HG02759 (cell line): ENCODE results near the gene SSU72.
"Not testable (repeated sequence)": the region's sequence is repeated elsewhere in the genome, so short reads cannot be mapped to it uniquely, and the experiment has no call there.

ENCODE experiments used
- ATAC-seq: cut with Tn5 transposase; IDR thresholded peaks from one replicate; pipeline ENCODE4 v1.9.1; 2021; ENCODE audit warnings: mild to moderate bottlenecking, moderate library complexity; ENCODE audit not compliant: unreplicated experiment

Gene SSU72

DNA sequence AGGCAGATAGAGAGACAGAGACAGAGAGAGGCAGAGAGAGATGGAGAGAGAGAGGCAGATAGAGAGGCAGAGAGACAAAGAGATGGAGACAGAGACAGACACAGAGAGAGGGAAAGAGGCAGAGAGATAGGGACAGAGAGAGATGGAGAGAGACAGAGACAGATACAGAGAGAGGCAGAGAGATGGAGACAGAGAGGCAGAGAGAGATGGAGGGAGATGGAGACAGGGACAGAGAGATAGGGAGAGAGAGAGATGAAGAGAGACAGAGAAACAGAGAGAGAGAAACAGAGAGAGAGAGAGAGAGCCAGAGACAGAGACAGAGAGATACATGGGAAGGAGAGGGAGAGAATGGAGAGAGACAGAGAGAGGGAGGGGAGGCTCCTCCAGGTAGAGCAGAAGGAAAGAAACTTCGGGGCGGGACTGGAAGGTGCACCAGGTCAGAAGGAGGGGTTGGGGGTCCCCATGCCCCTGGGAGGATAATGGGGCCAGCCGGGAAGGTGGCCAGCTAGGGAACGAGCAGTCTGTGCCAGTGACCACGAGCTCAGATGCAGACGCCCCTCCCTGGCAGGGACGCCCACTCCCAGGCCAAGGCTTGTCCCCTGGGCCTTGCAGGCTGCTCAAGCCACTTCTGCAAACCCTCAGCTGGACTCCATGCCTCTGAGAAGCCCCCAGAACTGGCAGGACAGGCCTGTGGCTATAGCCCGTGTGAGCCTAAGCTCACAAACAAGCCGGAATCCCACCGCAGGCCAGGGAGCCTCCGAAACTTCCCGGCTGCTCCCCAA is 22.0 kb upstream of the SSU72 start:
- ATAC-seq: no peak

DNA sequence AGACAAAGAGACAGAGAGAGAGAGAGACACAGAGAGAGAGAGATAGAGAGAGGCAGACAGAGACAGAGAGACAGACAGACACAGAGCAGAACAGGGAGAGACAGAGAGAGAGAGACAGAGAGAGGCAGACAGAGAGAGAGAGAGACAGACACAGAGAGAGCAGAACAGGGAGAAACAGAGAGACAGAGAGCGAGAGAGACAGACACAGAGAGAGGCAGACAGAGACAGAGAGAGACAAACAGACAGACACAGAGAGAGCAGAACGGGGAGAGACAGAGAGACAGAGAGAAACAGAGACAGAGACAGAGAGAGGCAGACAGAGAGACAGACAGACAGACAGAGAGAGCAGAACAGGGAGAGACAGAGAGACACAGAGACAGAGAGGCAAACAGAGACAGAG is 20.7 kb upstream of the SSU72 start:
- ATAC-seq: not testable (repeated sequence)

DNA sequence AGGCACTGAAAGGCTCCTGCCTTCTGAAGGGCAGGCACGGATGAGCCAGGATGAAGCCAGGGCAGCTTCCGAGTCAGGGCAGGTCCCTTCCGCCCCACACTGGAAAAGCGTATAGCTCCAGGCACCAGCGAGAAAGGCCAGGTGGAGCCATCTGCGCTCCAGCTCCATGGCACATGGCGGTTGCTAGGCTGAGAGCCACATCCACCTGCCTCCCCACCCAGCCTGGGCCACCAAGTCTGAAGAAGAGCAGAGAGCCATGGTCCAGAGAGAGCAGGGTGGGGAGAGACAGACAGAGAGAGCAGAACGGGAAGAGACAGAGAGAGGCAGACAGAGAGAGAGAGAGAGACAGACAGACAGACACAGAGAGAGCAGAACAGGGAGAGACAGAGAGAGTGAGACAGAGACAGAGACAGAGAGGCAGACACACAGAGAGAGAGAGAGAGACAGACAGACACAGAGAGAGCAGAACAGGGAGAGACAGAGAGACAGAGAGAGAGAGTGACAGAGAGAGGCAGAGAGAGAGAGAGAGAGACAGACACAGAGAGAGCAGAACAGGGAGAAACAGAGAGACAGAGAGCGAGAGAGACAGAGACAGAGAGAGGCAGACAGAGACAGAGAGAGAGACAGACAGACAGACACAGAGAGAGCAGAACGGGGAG is 20.1 kb upstream of the SSU72 start:
- no peak for ATAC-seq

DNA sequence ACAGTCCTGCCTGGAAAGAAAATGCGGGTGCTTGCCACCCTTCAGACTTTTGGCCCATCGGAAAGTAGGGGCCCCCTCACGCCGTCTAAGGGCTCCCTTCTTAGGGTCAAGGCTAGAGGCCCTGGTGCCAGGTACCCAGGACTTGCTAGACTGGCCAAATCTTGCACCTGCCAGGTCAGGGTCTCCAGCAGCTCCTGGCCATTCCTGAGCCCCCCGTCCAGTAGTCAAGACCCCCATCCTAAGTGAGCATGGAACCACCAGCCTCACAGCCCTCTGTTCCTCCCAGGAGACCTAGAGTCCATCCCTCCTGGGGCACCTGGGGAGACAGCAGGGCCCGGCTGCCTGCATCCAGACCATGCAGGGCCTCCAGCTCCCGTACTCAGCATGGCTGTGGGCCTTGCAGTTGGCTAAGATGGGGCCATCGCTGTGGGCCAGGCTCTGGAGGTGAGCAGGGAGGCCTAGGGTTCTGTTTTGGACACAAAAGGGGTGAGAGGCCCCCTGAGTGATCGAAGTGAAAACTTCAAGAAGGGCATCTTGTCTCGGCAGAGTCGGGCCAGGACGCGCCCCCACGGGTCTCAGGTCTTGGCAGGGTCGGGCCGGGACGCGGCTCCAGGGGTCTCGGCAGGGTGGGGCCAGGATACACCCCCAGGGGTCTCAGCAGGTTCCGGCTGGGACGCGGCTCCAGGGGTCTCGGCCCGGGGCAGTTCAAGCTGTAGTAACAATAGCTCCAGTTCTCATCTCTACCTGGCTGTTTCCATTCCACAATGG is 19.4 kb upstream of the SSU72 start:
- ATAC-seq: no peak

DNA sequence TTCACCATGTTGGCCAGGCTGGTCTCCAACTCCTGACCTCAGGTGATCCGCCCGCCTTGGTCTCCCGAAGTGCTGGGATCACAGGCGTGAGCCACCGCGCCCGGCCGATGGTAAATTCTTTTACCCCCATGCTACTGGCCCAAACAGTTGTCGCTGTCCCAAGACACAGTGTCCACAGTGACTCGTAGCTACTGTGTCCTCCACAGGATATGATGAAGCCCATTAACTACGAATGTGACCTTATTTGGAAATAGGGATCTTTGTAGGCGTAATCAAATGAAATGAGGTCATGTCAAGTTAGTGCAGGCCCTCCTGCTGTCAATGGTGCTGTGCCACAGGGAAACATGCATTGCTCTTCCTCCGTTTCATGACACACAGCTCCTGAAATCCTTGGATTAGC is 16.8 kb upstream of the SSU72 start:
- no peak for ATAC-seq

DNA sequence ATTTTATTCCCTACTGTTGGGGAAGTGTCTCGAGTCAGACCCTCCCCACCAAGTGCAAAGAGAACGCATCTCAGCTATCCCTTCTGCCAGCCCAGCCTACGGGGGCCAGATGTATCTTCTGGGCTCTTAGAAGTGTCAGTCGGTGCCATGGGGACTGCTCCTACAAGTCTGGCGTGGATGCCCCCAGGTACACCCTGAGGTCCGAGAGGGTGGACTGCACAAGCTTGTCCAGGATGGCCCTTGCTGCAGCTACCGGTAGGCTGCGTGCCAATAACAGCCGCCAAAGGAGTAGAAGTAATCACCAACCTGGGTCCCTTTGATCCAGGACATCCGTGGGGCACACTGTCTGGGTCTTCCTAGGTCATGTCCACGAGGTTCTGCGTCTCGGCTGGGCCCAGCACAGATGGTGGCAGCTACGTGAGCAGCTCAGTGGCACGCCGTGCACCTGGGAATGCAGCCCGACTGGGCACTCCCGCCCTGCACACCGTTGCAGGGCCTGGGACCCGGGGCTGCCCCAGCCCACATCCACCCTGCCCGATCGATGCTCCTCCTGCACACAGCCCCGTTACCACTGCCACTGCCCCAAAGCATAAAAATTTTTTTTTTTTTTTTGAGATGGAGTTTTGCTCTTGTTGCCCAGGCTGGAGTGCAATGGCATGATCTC is 8.8 kb upstream of the SSU72 start:
- ATAC-seq: no peak

DNA sequence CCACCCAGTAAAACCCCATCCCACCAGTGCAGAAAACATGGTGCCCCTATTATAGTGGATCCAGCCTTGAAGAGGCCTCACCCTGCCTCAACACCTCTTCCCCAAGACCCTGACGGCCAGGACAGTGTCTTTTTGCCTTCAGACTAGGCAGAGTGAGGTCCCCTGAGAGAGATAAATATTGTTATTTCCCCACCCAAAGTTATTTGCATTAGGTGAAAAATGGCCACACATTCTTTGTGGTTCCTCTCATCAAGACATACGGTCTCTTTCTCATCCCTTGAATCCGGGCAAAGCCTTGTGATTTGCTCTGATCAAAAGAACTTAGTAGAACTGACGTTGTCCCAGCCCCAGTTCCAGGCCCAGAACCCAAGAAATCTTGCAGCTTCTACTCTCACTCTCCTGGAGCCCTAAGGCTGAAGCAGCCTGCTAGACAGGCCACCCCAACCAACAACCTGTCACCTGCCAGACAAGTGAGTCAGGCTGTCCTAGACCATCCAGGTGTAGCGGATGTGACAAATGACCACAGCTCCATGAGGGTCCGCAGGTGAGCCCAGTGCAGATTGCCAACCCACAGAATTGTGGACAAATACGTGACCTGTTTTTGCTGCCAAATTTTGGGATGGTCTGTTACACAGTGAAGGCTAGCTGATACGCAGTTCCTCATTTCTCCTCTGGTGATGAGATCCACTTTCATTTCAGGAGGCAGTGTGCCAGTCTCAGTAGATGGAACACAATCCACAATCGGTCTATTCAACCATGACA is 8.1 kb upstream of the SSU72 start:
- ATAC-seq: no peak

DNA sequence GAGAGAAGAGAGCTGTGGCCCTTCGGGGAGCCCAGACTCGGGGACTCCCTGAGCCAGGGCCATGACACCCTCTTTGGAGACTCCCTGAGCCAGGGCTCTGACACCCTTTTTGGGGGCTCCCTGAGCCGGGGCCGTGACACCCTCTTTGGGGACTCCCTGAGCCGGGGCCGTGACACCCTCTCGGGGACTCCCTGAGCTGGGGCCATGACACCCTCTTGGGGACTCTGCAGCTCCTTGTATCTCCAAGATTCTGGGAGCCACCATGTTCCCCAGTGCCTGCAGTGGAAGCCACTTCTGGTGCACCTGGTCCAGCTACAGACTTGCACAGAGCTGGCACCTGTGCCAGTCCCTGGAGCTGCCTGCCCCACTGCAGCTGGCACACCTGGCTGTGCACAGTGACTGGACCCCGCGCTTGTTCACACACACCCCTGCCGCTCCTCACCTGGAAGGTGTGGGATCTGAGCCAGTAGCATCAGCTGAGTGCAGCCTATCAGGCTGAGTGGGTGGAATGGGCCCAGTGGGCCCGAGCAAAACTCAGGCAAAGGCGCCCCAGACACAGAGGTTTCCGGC is 3.8 kb upstream of the SSU72 start:
- no peak for ATAC-seq

DNA sequence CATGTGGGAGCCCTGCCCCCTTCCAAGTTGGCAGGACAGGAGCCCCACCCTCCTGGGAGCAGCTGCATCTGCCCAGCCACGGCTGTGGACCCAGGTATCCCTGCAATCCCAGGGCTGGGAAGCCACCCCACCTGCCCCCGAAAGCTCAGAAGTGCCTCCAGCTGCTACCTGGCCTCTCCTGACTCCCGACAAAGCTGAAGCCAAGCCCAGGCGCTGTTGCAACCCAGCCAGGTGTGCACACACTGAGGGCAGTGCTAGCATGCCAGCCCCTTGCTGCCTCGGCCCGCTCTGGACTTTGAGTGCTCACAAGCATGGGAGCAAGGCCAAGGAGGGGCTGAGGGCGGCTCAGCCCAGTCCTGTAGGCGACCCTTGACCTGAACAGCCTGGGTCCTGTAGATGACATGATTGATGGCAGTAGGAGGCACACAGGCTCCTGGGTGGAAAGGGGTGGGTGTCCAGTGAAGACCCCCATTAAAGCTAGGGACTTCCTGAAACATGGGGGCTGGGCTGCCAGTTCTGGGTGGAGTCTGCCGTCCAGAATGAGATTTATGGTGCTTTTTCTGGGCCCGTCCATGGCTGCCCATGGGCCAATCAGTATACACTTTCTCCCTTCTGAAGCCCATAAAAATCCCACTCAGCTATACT is 2.8 kb upstream of the SSU72 start:
- no peak for ATAC-seq

DNA sequence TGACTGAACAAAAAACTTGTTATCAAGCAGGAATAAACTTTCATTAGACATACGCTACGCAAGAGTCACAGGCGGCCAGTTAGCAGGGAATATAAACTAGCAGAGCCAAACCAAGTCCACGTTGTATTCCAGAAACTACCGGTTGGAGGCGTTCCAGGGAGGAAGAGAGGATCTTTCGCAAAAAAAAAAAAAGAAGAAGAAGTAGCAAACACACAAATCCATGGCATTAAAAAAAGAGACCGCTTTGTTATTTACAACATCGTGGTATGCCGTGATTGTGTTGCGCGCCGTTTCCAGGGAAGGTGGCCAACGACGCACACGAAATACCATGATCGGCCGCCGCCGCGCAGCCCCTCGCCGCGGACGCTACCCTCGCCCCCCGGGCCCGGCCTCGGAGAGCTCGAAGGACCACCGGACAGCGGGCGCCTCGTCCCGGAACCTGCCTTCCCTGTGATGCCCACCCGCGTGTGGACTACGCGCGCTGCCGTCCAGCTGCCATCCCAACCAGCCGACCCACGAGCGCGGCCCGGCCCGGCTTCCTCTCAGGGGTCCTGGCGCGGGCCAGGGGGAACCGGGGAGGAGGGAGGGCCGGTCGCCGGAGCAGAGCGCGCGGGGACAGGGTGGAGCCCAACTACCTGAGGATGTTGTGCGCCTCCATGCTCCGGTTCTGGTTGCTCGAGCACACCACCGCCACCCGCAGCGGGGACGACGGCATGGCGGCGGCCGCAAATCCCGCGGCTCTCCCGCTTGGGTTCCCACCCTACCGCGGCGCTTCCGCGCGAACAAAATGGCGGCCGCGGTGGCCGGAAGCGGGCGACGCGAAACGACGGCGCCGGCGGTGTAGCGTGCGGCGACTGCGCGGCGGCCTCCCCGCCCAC is 581 bp downstream of the SSU72 start:
- ATAC-seq: peak; percentile 79

DNA sequence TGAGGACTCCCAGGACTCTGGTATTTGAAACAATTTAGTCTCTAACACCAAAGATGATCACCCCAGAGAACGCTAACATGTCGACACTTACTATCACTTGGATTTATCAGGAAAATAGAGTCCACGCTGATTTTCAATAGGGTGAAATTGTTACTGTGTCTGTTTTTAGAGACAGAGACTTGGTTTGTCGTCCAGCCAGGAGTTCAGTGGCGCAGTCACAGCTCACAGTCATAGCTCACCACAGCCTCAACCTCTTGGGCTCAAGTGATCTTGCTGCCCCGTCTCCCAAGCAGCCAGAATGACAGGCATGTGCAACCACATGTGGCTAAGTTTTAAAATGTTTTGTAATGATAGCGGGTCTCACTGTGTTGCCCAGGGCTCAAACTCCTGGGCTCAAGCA is 5.3 kb downstream of the SSU72 start:
- ATAC-seq: no peak

DNA sequence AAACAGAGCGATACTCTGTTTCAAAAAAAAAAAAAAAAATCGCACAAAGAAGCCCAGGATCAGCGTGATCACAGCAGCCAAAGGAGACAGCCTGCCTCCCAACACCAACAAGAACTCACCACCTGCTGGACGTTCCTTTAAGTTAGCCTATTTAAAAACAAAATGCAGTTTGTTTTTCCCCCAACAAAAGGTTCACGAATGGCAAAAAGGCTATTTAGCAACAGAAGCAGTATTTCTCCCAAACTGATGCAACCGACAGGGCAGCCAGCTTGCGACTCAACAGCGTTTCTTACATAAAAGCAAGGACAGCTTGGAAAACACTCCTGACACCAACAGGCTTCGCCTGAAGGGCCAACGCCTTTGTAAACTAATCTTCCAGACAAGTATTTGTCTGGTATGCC is 6.8 kb downstream of the SSU72 start:
- no peak for ATAC-seq

DNA sequence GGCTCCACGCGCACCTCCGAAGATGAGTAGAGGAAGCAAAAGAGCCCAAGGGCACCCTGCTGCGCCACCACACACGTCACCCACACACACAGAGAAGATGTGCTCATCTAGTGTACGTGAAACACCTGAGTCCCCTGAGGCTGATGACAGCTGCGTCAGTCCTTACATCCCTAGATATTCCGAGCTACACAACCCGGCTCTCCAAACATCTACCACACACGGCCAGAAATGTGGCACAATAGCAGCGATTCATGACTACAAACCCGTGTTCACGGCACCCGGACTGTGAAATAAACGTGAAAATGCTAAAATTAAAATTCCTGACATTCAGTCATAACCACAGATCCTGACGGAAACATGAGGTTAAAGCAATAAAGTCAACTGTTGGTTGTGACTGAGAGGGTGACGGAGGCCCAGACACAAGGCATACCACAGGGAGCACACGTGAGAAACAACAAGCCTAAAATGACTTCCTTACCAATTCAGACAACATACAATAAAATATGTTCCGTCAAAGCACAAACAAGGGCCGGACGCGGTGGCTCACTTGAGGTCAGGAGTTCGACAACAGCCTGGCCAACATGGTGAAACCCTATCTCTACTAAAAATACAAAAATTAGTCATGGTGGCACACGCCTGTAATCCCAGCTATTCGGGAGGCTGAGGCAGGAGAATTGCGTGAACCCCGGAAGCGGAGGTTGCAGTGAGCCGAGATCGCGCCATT is 7.3 kb downstream of the SSU72 start:
- ATAC-seq: no peak

DNA sequence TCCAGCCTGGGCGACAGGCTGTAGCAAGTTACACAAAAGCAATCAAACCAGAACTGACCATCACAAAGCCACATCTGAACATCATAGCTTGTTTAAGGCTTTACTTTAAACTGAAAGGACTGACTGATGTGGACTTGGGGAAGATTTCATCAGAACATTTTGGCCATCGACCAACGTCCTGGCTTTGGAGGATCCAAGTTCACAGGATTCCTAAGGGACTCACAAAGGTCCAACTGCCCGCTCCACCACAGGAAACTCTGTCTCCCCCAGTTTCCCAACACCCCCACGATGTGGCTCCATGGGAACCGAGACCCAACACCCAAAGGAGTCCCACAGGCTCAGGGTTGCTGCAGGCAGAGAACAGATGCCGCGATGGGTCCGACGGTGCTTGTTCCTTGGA is 9.3 kb downstream of the SSU72 start:
- no peak for ATAC-seq

DNA sequence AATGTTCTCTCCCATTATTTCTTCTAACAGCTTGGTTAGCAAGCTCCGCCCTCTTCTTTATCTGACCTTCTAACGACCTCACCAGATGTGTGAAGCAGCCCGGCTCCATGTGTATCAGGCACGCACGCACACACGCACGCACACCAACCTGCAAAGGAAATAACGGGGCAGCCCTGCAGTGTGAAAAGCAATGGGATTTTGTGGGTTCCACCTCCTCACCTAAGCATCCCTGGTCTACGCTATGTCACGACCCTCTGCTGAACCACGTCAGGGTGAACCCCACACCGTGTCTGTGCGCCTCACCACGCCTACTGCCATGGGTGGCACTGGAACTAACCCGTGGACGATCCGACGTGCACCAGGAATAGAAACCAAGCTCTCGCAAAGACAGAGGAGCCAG is 10.4 kb downstream of the SSU72 start:
- no peak for ATAC-seq

DNA sequence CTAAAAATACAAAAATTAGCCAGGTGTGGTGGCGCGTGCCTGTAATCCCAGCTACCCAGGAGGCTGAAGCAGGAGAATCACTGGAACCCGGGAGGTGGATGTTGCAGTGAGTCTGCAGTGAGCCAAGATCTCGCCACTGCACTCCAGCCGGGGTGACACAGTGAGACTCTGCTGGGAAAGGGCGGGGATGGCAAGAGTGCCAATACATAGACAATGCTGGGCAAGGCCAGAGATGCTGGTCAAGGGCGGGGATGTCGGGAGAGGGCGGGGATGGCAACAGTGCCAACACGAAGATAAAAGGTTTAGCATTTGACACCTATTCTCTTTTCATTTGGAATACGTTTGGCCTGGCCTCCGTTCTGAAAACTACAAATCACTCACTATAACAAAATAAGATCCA is 11.0 kb downstream of the SSU72 start:
- ATAC-seq: no peak

DNA sequence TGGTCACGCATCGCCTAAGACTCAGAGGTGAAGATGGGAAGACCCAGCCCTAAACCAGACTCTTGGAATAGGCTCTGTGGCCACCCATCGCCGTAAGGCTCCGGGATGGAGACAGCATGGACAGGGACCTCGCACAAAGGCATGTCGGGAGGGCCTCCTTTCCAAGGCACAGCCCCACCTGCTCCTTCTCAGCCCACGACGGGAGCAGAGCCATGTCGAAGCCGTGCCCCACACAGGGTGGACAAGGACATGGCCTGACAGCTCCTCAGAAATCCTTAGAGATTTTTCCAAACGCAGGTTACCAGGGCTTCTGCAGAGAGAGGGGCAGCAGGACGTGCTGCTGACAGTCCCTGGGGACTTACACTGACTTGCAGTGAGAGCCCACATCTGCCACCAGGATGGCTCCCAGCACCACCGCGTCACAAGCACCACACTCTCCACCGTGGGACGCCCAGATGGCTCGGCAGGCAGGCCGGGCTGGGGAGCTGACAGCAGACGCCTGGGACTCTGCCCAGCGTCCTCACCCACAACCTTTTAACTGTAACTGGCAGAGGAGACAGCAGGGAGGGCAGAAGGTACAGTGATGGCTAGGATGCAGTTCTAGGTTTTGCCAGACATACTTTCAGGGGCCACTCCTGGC is 12.0 kb downstream of the SSU72 start:
- no peak for ATAC-seq
